Right renal pelvis (tissue), 4 donors: ENCODE measurements around the gene CHAF1A. TPM values are rescaled to one million over a fixed set of nuclear protein-coding genes. Genes with fewer than 3 reads are reported as not detected.

Experiments used
- DNase-seq, 4 donors: peaks; one replicate each; pipeline ENCODE4 v3.0.0-alpha.2; 2013; ENCODE audit warnings: low read depth in 4 of 4, low spot score in 3 of 4, missing footprints in 1 of 4
- polyA plus RNA-seq, 4 donors: library from polyadenylated mRNA; unstranded; fragments of 120-200 nt; gene quantifications; one replicate each; pipeline ENCODE4 v1.2.1, GENCODE V29; 2013; ENCODE audit not compliant: insufficient read length in 4 of 4

Gene CHAF1A
- polyA plus RNA-seq, 4 donors, result 21.8 to 27.0 (median 25.4) TPM

- DNase-seq, result no peak
Observed at GRCh38 chr19:4401769-4402170, 670 bp upstream of the CHAF1A start.

DNA sequence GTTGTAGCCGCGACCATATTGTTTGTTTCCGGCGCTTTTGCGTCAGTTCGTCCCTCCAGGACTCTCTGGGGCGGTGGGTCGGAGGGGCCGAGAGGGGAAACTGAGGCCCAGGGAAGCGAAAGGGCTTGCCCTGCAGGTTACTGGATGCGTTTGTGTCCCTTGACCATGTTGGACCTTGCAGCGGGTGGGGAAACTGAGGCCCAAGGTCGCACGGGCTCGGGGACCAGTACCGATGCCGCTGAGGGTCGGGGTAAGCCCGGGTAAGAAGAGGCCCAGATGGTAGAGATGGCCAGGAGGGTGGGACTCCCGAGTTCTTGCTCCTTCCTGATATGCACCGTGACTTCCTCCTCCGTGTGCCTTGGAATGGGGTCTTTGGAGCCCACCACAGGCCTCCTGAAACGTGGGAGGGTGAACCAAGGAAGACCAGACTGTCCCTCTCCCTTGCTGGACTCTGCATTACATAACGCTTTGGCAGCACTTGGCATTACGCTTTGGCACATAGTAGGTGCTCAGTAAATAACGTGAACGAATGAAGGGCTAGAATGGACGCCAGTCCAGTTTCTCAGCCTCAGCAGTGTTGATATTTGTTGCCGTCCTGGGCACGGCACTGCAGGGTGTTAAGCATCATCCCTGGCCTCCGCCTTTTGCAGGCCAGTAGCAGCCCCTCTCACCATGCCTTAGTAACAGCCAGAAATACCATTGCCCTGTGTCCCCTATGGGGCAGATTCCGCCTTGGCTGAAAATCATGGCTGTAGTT is 743 bp downstream of the CHAF1A start:
- DNase-seq, result no peak

- DNase-seq, result no peak
Observed at GRCh38 chr19:4405977-4406376, 3.5 kb downstream of the CHAF1A start.

GRCh38 chr19:4406626-4407025 is 4.2 kb downstream of the CHAF1A start:
- DNase-seq, result no peak

GRCh38 chr19:4409123-4409933 is 6.9 kb downstream of the CHAF1A start:
- DNase-seq, result no peak

DNA sequence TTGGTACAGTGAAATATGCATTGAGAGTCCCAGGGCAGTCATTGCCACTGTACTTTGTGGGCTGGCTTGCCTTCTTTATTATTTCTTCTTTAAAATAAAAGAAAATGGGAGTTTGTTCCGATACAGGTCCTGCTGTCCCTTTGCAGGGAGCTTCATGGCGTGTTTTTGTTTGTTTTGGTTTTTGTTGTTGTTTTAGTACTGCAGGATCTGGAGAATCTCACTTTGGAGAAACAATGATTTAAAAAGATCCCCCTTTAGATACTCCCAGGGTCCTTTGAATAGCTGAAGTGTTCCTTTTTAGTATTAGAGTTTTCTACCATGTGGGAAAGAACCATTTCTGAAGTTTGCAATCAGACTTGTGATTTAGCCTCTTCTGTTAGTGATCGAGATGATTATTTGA is 11.1 kb downstream of the CHAF1A start:
- no peak for DNase-seq

- DNase-seq, result no peak
Observed at GRCh38 chr19:4414144-4414799, 11.8 kb downstream of the CHAF1A start.

DNA sequence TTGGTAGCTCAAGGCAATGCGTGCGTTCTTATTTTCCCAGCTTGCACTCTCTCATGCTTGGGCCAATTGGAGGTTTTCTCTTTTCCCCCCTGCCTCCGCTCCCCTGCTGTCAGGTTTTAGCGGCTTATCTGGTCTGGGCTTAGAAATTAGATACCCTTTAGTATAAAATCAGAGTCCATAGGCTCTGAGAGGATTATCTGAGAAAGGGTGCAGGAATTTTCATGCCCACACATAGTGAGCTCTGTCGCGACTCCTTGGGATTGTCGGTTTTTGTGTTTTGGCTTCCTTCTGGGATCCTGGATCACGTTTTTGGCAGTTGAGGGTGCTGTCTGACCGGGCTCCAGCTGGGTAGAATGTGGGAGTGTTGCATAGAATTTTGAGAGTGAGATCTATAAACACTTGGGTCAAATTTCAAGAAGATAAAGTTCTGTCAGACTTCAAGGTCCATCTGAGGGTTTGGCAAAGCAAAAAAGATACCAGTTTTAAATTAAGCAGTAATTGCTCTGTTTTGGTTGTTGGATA is 12.4 kb downstream of the CHAF1A start:
- no peak for DNase-seq

- DNase-seq, result no peak
Observed at GRCh38 chr19:4415352-4415751, 12.9 kb downstream of the CHAF1A start.

- no peak for DNase-seq
Observed at GRCh38 chr19:4416268-4416667, 13.8 kb downstream of the CHAF1A start.

GRCh38 chr19:4423416-4424126 is 21.1 kb downstream of the CHAF1A start:
- DNase-seq, result no peak

GRCh38 chr19:4425537-4425936 is 23.1 kb downstream of the CHAF1A start:
- no peak for DNase-seq

- no peak for DNase-seq
Observed at GRCh38 chr19:4428326-4428975, 26.0 kb downstream of the CHAF1A start.

DNA sequence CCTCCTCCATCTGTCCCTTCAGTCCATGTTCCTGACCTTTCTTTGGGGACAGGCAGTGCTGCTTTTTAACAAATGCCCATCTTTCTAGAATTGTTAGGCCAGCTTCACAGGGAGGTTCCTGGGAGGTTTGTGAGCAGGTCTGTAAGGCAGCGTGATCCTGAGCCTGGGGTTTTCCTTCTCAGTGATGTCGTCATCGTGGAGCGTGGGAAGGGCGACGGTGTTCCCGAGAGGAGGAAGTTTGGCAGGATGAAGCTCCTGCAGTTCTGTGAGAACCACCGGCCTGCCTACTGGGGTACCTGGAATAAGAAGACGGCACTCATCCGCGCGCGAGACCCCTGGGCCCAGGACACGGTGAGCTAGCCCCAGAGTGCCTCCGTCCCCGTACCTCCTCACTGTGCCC is 26.8 kb downstream of the CHAF1A start:
- no peak for DNase-seq

- DNase-seq, result peak in 2 of 4 donors; percentile 12 to 43
Observed at GRCh38 chr19:4429771-4430171, 27.3 kb downstream of the CHAF1A start.

GRCh38 chr19:4430760-4431159 is 28.3 kb downstream of the CHAF1A start:
- no peak for DNase-seq

GRCh38 chr19:4431296-4431695 is 28.9 kb downstream of the CHAF1A start:
- DNase-seq, result no peak

DNA sequence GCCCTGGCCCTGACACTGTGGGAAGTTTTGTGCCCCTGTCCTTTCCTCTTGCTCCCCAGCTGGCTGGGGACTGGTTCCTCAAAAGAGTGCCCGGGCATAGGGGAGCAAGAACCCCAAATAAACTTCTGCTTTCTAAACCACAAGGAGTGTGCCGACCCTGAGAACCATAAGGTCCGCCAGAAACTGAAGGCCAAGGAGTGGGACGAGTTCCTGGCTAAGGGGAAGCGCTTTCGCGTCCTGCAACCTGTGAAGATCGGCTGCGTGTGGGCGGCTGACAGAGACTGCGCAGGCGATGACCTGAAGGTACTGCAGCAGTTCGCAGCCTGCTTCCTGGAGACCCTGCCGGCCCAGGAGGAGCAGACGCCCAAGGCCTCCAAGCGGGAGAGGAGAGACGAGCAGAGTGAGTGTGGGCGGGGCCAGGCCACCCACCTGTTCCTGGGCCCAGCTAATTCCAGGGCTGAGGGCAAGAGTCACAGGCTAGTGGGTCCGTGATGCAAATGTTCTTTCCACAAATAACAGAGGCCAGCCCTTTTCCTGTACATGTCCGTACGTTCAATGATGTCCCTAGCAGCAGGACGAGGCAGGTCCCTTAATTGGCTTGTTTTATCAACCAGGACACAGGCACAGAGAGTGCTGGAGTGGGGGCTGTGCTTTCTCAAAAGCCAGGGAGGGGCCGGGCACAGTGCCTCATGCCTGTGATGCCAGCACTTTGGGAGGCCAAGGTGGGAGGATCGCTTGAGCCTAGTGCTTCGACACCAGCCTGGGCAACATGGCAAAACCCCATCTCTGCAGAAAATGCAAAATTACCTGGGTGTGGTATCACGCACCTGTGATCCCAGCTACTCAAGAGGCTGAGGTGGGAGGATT is 29.6 kb downstream of the CHAF1A start:
- DNase-seq, result no peak

DNA sequence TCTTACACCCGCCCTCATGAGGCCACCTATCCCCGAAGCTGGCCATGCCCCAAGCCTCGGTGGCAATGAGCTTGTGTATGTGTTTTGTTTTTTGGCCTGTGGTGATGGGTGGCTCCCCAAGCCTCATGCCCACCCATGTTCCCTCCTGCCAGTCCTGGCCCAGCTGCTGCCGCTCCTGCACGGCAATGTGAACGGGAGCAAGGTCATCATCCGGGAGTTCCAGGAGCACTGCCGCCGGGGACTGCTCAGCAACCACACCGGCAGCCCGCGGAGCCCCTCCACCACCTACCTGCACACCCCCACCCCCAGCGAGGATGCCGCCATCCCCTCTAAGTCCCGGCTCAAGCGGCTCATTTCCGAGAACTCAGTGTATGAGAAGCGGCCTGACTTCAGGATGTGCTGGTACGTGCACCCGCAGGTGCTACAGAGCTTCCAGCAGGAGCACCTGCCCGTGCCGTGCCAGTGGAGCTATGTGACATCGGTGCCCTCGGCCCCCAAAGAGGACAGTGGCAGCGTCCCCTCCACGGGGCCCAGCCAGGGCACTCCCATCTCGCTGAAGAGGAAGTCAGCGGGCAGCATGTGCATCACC is 30.6 kb downstream of the CHAF1A start:
- DNase-seq, result no peak
